ENCODE measurements around the gene ARL4D. TPM values are rescaled to one million over a fixed set of nuclear protein-coding genes. Genes with fewer than 3 reads are reported as not detected.

Gene ARL4D
- total and polyA plus RNA-seq, 2 experiments from 2014 or later: 32.4 to 36.3 TPM

DNA sequence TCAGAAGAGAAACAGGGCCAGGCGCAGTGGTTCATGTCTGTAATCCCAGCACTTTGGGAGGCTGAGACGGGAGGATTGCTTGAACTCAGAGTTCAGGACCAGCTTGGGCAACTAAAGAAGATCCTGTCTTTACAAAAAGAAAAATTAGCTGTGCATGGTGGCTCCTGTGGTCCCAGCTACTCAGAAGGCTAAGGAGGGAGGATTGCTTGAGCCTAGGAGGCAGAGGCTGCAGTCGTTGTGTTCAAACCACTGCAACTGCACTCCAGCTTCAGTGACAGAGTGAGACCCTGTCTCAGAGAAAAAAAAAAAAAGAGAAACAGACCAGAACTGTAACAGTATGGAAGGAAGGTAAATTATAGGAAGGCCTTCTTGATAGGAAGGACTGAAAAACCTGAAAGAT, 10.3 kb downstream of the ARL4D start:
- DNase-seq (ENCODE audit: low read depth in 1 of 2, low spot score in 1 of 2): no peak
- Histone ChIP-seq H3K27me3 (no peaks in the 10 kb centered on the region), H3K4me3 (no peak overlapping the region), H3K9me3 (ENCODE audit: low read depth) (no peaks in the 10 kb centered on the region), H3K4me1 (ENCODE audit: low read depth) (peaks cover 30% of the 10 kb centered on the region), H3K27ac (no peak overlapping the region), H3K36me3 (no peaks in the 10 kb centered on the region)
- TF ChIP-seq, protein P1, sequence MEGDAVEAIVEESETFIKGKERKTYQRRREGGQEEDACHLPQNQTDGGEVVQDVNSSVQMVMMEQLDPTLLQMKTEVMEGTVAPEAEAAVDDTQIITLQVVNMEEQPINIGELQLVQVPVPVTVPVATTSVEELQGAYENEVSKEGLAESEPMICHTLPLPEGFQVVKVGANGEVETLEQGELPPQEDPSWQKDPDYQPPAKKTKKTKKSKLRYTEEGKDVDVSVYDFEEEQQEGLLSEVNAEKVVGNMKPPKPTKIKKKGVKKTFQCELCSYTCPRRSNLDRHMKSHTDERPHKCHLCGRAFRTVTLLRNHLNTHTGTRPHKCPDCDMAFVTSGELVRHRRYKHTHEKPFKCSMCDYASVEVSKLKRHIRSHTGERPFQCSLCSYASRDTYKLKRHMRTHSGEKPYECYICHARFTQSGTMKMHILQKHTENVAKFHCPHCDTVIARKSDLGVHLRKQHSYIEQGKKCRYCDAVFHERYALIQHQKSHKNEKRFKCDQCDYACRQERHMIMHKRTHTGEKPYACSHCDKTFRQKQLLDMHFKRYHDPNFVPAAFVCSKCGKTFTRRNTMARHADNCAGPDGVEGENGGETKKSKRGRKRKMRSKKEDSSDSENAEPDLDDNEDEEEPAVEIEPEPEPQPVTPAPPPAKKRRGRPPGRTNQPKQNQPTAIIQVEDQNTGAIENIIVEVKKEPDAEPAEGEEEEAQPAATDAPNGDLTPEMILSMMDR (IDR thresholded peaks at IDR 0.05; ENCODE audit: low read depth, low read length): no peak

DNA sequence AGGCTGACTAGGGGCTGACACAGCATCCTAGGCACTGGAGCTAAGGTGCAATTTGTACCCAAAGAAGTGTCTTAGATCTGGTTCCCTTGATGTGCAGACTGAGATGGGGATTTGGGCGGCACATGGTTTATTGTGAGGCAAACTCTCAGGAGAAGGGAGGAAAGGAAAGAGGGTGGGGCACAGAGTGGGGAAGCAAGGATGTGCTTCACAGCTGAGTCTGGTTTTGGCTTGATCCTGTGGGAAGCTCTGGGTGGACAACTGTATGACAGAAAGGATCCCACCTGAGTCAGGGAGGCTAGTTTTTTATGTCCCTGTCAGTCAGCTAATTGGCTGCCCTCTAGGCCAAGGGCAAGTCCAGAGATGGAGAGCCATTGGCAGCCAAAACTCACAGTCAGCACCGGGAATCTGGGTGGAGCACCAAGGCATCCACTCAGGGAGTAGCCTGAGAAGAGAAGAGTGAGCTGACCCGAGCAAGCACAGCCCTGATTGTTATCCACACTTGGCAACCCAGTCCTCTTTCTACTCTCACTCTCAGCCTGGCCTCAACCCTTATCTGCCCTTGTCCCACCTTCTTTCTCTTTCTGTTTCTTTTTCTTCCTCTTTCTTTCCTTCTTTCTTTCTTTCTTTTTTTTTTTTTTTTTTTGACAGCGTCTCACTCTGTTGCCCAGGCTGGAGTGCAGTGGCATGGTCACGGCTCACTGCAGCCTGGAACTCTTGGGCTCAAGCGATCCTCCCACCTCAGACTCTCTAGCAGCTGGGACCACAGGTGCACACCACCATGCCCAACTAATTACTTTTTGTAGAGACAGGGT, 12.0 kb downstream of the ARL4D start:
- Histone ChIP-seq H3K36me3 (no peaks in the 10 kb centered on the region), H3K4me1 (ENCODE audit: low read depth) (peaks cover 28% of the 10 kb centered on the region), H3K4me3 (no peak overlapping the region), H3K9me3 (ENCODE audit: low read depth) (no peaks in the 10 kb centered on the region), H3K27ac (no peak overlapping the region), H3K27me3 (no peaks in the 10 kb centered on the region)
- TF ChIP-seq, protein P1 (IDR thresholded peaks at IDR 0.05; ENCODE audit: low read depth, low read length): no peak
- DNase-seq (ENCODE audit: low read depth in 1 of 2, low spot score in 1 of 2): no peak

DNA sequence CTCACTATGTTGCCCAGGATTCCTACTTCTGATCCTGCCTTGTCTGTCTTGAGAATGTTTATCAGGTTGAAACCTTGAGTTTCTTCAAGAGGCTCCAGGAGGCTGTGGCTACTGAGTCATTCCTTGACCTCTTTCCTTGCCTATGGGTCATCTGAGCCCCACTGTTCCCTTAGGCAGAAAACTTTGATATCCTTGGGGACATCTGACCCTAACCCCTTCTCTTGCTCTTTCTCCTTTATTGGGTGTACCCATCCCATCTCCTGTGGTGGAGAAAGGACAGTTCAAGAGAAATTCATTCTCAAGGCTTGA, 12.5 kb downstream of the ARL4D start:
- Histone ChIP-seq H3K27me3 (no peaks in the 10 kb centered on the region), H3K27ac (no peak overlapping the region), H3K9me3 (ENCODE audit: low read depth) (no peaks in the 10 kb centered on the region), H3K4me1 (ENCODE audit: low read depth) (peaks cover 28% of the 10 kb centered on the region), H3K4me3 (no peak overlapping the region), H3K36me3 (no peaks in the 10 kb centered on the region)
- TF ChIP-seq, protein P1 (IDR thresholded peaks at IDR 0.05; ENCODE audit: low read depth, low read length): no peak
- DNase-seq (ENCODE audit: low read depth in 1 of 2, low spot score in 1 of 2): no peak

DNA sequence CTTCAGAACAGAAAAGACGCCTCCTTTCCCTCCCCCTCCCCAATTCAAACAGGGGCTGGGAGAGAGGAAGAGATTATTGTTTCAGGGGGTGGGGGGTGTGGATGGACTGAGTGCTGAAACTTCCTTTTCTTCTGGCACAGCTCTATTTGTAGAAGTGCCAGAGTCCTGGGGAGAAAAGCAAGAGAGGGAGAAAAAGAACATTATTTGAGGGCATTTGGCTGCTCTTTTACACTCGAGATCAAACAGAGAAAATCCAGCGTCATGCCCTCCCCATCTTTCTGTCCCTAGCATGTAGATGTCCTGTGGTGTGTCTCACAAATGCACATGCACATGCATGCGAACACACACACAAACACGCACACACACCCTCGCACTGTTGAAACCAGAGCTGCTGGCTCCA, 13.0 kb downstream of the ARL4D start:
- Histone ChIP-seq H3K27me3 (no peaks in the 10 kb centered on the region), H3K9me3 (ENCODE audit: low read depth) (no peaks in the 10 kb centered on the region), H3K36me3 (no peaks in the 10 kb centered on the region), H3K4me3 (no peak overlapping the region), H3K4me1 (ENCODE audit: low read depth) (peaks cover 25% of the 10 kb centered on the region), H3K27ac (no peak overlapping the region)
- DNase-seq (ENCODE audit: low read depth in 1 of 2, low spot score in 1 of 2): no peak
- TF ChIP-seq, protein P1 (IDR thresholded peaks at IDR 0.05; ENCODE audit: low read depth, low read length): no peak

DNA sequence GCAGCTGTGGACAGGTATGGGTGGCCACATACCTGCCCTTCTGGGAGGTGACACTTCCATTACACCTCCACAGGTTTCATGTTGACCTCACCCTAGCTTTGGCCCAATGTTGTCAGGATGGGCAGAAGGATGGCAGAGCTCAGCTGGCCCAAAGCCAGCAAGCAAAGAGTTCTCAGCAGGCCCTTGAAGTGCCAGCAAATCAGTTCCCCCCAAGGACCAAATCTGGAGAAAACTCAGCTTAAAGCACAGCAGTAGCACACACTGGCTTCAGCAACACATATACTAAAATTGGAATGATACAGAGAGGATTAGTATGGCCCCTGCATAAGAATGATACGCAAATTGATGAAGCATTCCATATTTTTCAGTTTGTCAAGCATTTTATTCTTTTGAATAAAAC, 13.4 kb downstream of the ARL4D start:
- Histone ChIP-seq H3K4me1 (ENCODE audit: low read depth) (peaks cover 23% of the 10 kb centered on the region), H3K27ac (no peak overlapping the region), H3K36me3 (no peaks in the 10 kb centered on the region), H3K27me3 (no peaks in the 10 kb centered on the region), H3K4me3 (no peak overlapping the region), H3K9me3 (ENCODE audit: low read depth) (no peaks in the 10 kb centered on the region)
- TF ChIP-seq, protein P1 (IDR thresholded peaks at IDR 0.05; ENCODE audit: low read depth, low read length): no peak
- no peak for DNase-seq (ENCODE audit: low read depth in 1 of 2, low spot score in 1 of 2)

Data from cardiac muscle cell (in vitro differentiated cells and primary cell).